Effector CD4-positive, alpha-beta T cell (primary cell): ENCODE data around the gene RASSF5.

Experiments used
- DNase-seq: peaks from one replicate; pipeline ENCODE4 v3.0.0-alpha.2; 2020

The RASSF5 gene

GRCh38 chr1:206498685-206499084 is 8.6 kb upstream of the RASSF5 start:
- DNase-seq, result no peak

- DNase-seq, result no peak
These were observed 7.3 kb upstream of the RASSF5 start for GRCh38 chr1:206500046-206500445.

GRCh38 chr1:206501881-206502280 is 5.5 kb upstream of the RASSF5 start:
- DNase-seq, result no peak

- no peak for DNase-seq
These were observed 4.9 kb upstream of the RASSF5 start for GRCh38 chr1:206502403-206502802.

GRCh38 chr1:206502812-206503211 is 4.5 kb upstream of the RASSF5 start:
- no peak for DNase-seq

GRCh38 chr1:206503591-206504362 is 3.6 kb upstream of the RASSF5 start:
- no peak for DNase-seq

GRCh38 chr1:206504363-206504713 is 3.0 kb upstream of the RASSF5 start:
- no peak for DNase-seq

- DNase-seq, result no peak
These were observed 1.5 kb upstream of the RASSF5 start for GRCh38 chr1:206505702-206506355.

- no peak for DNase-seq
These were observed 687 bp upstream of the RASSF5 start for GRCh38 chr1:206506405-206507283.

GRCh38 chr1:206508130-206508889 is 979 bp downstream of the RASSF5 start:
- DNase-seq, result no peak

- no peak for DNase-seq
These were observed 1.6 kb downstream of the RASSF5 start for GRCh38 chr1:206508956-206509355.

- DNase-seq, result no peak
These were observed 2.4 kb downstream of the RASSF5 start for GRCh38 chr1:206509612-206510257.

- no peak for DNase-seq
These were observed 3.0 kb downstream of the RASSF5 start for GRCh38 chr1:206510371-206510770.

- no peak for DNase-seq
These were observed 4.2 kb downstream of the RASSF5 start for GRCh38 chr1:206511362-206512057.

GRCh38 chr1:206512058-206512850 is 4.9 kb downstream of the RASSF5 start:
- DNase-seq, result no peak

GRCh38 chr1:206512851-206513180 is 5.5 kb downstream of the RASSF5 start:
- no peak for DNase-seq

GRCh38 chr1:206513312-206514111 is 6.2 kb downstream of the RASSF5 start:
- no peak for DNase-seq

- no peak for DNase-seq
These were observed 7.6 kb downstream of the RASSF5 start for GRCh38 chr1:206514813-206515387.

- no peak for DNase-seq
These were observed 9.3 kb downstream of the RASSF5 start for GRCh38 chr1:206516728-206516990.

GRCh38 chr1:206517784-206518183 is 10.5 kb downstream of the RASSF5 start:
- no peak for DNase-seq
